GM10266 (cell line): ENCODE results near the gene TRAK1.

Experiments used
- DNase-seq: peaks from one replicate; pipeline ENCODE4 v3.0.0; 2012; ENCODE audit errors: extremely low spot score
- TF ChIP-seq, protein P1 (sequence below): IDR thresholded peaks from 2 replicates; pipeline ENCODE4 v1.5.1; 2012; ENCODE audit warnings: mild to moderate bottlenecking, low read depth; ENCODE audit not compliant: control insufficient read depth, insufficient read depth; ENCODE audit errors: missing control alignments

TRAK1 gene

DNA sequence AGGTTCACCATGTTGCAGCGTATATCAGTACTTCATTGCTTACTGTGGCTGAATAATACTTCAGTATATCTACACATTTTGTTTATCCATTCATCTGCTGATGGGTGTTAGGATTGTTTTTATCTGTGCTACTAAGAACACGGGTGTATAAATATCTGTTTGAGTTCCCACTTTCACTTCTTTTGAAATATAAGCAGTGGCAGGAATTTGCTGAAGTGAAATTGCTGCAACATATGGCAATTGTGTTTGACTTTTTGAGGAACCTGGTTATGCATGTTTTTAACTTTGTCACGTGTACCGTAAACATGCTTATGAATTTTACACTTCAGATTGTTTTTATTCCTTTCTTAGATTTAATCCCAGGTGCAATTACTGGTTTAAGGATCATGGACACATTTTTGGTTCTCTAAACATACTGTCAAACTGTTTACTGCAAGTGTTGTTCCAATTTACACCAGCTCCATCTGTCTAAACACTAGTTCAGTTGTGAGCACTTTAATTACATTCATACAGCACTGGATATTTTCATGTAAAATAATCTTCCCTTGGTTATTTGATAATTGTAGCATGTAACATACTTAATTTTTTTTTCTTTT is 23.1 kb downstream of the TRAK1 start:
- TF ChIP-seq, protein P1, sequence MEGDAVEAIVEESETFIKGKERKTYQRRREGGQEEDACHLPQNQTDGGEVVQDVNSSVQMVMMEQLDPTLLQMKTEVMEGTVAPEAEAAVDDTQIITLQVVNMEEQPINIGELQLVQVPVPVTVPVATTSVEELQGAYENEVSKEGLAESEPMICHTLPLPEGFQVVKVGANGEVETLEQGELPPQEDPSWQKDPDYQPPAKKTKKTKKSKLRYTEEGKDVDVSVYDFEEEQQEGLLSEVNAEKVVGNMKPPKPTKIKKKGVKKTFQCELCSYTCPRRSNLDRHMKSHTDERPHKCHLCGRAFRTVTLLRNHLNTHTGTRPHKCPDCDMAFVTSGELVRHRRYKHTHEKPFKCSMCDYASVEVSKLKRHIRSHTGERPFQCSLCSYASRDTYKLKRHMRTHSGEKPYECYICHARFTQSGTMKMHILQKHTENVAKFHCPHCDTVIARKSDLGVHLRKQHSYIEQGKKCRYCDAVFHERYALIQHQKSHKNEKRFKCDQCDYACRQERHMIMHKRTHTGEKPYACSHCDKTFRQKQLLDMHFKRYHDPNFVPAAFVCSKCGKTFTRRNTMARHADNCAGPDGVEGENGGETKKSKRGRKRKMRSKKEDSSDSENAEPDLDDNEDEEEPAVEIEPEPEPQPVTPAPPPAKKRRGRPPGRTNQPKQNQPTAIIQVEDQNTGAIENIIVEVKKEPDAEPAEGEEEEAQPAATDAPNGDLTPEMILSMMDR, result no peak
- DNase-seq, result no peak

DNA sequence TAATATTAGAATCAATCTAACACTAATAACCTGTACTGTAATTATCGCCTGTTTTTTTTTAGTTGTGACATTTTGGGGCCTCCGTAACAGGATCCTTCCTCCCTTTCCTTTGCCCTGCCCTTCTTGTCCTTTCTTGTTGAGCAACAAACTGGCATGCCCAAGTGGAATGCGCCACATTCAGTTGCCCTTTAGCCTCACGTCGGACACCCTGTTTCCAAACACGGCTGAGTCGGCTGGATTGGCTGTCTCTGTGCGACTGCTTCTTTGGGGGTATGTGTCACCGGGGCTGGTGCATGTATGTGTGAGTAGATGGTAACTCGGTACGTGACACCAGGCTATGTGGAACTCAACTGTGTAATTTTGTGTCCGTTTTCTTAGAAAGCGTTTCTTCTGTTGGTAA is 24.1 kb downstream of the TRAK1 start:
- DNase-seq, result no peak

GRCh38 chr3:42115946-42116345 is 24.8 kb downstream of the TRAK1 start:
- TF ChIP-seq, protein P1, result no peak
- DNase-seq, result no peak

More for the DNA sequence above, 24.1 kb downstream of the TRAK1 start:
- TF ChIP-seq, protein P1, result no peak

GRCh38 chr3:42116466-42116865 is 25.3 kb downstream of the TRAK1 start:
- TF ChIP-seq, protein P1, result no peak
- no peak for DNase-seq

DNA sequence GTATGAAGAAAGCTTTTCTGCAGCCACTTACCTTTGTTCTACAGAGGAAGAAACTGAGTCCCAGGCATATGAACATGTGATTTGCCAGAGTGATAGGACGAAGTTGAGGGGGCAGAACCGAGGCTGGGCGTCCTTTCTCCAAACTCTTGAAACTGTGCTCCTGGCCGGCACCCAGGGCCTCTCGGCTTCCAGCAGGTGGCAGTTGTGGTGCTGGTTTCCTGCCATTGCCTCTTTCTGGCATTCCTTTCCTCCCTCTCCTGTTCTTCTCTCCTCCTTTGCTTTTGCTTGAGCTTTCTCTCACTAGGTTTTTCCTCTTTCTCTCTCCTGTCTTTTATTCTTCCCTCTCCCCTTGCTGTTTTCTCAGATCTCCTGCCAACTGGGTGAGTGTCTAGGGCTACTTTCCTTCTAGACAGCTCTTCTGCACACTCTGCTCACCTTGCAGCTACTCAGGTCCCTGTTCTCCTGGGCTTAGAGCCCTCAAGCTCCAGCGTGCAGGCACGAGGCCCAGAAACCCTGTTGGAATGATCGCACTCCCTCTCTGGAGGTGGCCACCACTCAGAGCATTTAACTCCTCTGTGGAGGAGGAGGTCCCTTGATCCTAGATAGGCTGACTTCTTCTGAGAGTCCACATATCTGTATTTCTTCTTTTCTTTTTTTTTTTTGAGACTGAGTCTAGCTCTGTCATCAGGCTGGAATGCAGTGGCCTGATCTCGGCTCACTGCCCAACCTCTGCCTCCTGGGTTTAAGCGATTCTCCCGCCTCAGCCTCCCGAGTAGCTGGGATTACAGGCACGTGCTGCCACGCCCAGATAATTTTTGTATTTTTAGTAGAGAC is 26.2 kb downstream of the TRAK1 start:
- no peak for DNase-seq
- TF ChIP-seq, protein P1, result peak; percentile 36

DNA sequence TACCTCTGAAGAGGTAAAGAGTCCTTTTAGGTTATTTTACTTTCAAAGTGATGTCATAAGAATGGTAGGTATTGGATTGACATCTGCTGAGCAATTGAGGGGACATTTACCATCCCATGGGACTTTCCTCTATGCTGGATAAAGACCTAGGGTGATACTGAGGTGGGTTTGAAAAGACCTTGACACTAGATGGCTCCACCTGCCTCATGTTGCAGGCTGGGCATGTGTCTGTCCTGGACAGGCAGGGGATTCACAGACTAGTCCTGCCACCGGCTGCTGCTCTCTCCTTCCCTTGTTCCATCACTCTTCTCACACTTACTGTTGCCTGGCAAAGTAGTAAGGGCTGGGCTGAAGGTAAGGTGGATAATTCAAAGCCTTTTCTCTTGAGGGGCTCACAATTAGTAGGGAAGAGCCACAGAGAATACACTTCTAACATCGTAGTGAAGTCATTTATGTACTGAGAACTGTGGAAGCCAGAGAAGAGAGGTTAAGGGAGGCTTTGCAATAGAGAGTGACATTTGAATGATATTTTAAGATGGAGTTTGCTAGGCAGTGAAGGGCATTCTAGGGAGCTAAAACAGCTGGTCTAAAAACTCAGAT is 27.7 kb downstream of the TRAK1 start:
- TF ChIP-seq, protein P1, result peak; percentile 72

More for the DNA sequence above, 27.7 kb downstream of the TRAK1 start:
- peak; percentile 76 for DNase-seq
